GM06990 (cell line): ENCODE measurements around the gene TSPAN11.

ENCODE experiments used
- DNase-seq: peaks from one replicate; pipeline ENCODE4 v3.0.0-alpha.2; 2011; ENCODE audit not compliant: insufficient read length; ENCODE audit errors: extremely low read depth
- H3K27me3 ChIP-seq: replicated peaks from 2 replicates; pipeline ENCODE4 v1.6.0; 2011; ENCODE audit warnings: low read length; ENCODE audit not compliant: control insufficient read depth, insufficient read depth
- H3K36me3 ChIP-seq: 2 replicates; pipeline ENCODE4 v1.5.1; 2011; ENCODE audit warnings: low read length; ENCODE audit not compliant: control insufficient read depth, insufficient read depth
- H3K4me3 ChIP-seq: replicated peaks from 2 replicates; pipeline ENCODE4 v1.5.1; 2011; ENCODE audit warnings: low read depth, mild to moderate bottlenecking, control low read depth, low read length
- CTCF ChIP-seq: IDR thresholded peaks from 2 replicates; pipeline ENCODE4 v1.5.1; 2011; ENCODE audit warnings: low read length, control low read depth, mild to moderate bottlenecking, inconsistent platforms; ENCODE audit not compliant: insufficient read depth, poor library complexity, severe bottlenecking

Gene TSPAN11

GRCh38 chr12:30967026-30967425, 40.5 kb downstream of the TSPAN11 start:
- H3K4me3 ChIP-seq = no peak overlapping the region
- no peak for TF ChIP-seq CTCF
- no peak for DNase-seq
- H3K36me3 ChIP-seq = no peaks in the 10 kb centered on the region
- no peaks in the 10 kb centered on the region for H3K27me3 ChIP-seq

- no peak for DNase-seq
- TF ChIP-seq CTCF = no peak
- Histone ChIP-seq H3K4me3 (no peak overlapping the region), H3K27me3 (0 out of 2 replicates have a peak, but pooled peaks cover 1% of the 10 kb centered on the region), H3K36me3 (no peaks in the 10 kb centered on the region)
These were observed 41.7 kb downstream of the TSPAN11 start for GRCh38 chr12:30968211-30968610.

GRCh38 chr12:30969006-30969405, 42.5 kb downstream of the TSPAN11 start:
- Histone ChIP-seq H3K27me3 (0 out of 2 replicates have a peak, but pooled peaks cover 1% of the 10 kb centered on the region), H3K4me3 (no peak overlapping the region), H3K36me3 (no peaks in the 10 kb centered on the region)
- DNase-seq = no peak
- no peak for TF ChIP-seq CTCF

GRCh38 chr12:30969606-30970395, 43.3 kb downstream of the TSPAN11 start:
- no peaks in the 10 kb centered on the region for H3K36me3 ChIP-seq
- no peak overlapping the region for H3K4me3 ChIP-seq
- no peak for TF ChIP-seq CTCF
- no peak for DNase-seq
- H3K27me3 ChIP-seq = 0 out of 2 replicates have a peak, but pooled peaks cover 1% of the 10 kb centered on the region

- H3K27me3 ChIP-seq = 0 out of 2 replicates have a peak, but pooled peaks cover 1% of the 10 kb centered on the region
- no peaks in the 10 kb centered on the region for H3K36me3 ChIP-seq
- no peak for DNase-seq
- no peak for TF ChIP-seq CTCF
- H3K4me3 ChIP-seq = no peak overlapping the region
These were observed 44.1 kb downstream of the TSPAN11 start for GRCh38 chr12:30970559-30971197.
